ENCODE data around the gene PGC.

GRCh38 chr6:41768545-41769308 lies 21.5 kb upstream of the PGC start:
- no peak for TF ChIP-seq POLR2A (IDR thresholded peaks at IDR 0.05)
- no peak for TF ChIP-seq CTCF (IDR thresholded peaks at IDR 0.05)

Measured in Peyer's patch (tissue), 4 donors.